Measurements from ENCODE around the gene RHBG.

The RHBG gene

DNA sequence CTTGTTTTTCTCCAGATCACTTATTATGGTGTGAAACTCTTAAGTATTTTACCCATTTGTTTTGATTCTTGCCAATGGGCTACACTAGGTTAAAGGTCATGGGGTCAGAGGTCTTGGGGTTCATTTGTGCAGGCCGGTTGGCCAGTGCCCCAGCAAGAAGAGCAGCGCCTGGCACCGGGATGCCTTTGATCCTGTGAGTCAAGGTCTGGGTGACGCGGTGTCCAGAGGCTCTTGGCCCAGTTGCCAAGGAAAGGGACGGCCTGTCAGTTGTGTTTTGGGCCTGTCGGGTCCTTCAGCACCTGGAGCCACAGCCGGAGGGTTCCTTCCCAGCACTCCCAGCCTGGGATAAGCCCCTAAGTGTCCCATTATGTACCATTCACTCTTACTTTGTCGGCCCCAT lies 25.1 kb downstream of the RHBG start:
- no peak for DNase-seq (ENCODE audit: low spot score)
- TF ChIP-seq, protein P1, sequence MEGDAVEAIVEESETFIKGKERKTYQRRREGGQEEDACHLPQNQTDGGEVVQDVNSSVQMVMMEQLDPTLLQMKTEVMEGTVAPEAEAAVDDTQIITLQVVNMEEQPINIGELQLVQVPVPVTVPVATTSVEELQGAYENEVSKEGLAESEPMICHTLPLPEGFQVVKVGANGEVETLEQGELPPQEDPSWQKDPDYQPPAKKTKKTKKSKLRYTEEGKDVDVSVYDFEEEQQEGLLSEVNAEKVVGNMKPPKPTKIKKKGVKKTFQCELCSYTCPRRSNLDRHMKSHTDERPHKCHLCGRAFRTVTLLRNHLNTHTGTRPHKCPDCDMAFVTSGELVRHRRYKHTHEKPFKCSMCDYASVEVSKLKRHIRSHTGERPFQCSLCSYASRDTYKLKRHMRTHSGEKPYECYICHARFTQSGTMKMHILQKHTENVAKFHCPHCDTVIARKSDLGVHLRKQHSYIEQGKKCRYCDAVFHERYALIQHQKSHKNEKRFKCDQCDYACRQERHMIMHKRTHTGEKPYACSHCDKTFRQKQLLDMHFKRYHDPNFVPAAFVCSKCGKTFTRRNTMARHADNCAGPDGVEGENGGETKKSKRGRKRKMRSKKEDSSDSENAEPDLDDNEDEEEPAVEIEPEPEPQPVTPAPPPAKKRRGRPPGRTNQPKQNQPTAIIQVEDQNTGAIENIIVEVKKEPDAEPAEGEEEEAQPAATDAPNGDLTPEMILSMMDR (IDR thresholded peaks at IDR 0.05; ENCODE audit: borderline replicate concordance, control extremely low read depth, extremely low read depth, insufficient read depth, missing control alignments), result no peak
- in situ Hi-C loops (cut with MboI; ENCODE audit: low sequenced_read_pairs, unreplicated experiment), result no loop called here

DNA sequence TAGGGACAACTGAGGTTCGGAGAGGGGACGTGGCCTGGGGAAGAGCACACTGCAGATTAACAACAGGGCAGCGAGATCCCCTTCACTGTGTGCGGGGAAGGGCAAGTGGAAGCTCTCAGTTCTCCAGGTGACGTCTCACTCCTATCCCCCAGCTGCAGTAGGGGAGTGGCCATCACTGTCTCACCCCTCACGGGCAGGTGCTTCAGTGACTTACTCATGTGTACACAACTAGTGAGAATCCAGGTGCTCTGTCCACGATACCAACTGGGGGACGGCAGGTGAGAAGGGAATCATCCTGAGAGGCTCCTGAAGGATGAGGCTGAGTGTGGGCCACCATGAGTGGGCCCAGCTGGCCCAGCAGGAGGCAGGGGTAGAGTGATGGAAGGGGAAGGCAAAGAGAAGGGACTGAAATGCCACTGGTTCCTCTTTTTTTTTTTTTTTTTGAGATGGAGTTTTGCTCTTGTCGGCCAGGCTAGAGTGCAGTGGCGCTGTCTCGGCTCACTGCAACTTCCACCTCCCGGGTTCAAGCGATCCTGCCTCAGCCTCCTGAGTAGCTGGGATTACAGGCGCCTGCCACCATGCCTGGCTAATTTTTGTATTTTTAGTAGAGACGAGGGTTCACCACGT lies 25.9 kb downstream of the RHBG start:
- in situ Hi-C loops (cut with MboI; ENCODE audit: low sequenced_read_pairs, unreplicated experiment), result no loop called here
- TF ChIP-seq, protein P1 (IDR thresholded peaks at IDR 0.05; ENCODE audit: borderline replicate concordance, control extremely low read depth, extremely low read depth, insufficient read depth, missing control alignments), result no peak
- DNase-seq (ENCODE audit: low spot score), result no peak

DNA sequence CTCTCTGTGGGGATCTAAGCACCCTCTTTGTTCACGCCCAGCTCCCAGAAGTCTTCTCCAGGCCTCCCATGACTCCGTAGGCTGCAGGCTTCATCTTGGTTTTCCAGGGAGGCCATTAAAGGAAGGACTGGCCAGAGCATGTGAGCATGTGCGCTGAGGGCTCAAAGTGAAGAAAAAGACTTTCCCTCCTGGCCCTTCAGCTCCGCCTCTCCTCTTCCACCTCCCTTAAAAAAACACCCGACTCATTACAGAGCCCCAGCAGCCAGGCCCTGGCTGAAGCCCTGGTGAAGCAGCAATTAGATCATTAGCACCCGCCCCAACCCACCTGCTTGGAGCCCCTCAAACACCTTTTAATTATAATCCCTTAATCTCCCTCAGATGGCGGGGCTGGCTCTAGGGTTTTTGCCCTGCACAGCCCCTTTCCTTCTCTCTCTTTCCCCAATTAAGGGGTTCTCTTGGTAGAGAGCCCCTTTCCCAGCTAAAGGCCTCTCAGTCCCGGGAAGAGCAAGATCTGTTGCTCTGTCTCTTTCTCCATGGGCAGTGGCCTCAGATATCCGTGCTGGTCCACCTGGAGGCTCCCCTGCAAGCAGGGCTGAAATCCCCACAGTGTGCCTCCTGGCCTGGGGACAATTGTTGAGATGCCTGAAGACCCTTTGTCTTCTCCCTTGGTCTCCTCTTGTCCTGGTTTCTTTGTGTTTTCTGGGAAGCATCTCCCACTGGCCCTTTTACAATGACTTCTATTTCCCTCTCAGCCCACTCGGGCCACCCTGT lies 30.5 kb downstream of the RHBG start:
- DNase-seq (ENCODE audit: low spot score), result no peak
- in situ Hi-C loops (cut with MboI; ENCODE audit: low sequenced_read_pairs, unreplicated experiment), result no loop called here
- TF ChIP-seq, protein P1 (IDR thresholded peaks at IDR 0.05; ENCODE audit: borderline replicate concordance, control extremely low read depth, extremely low read depth, insufficient read depth, missing control alignments), result no peak

DNA sequence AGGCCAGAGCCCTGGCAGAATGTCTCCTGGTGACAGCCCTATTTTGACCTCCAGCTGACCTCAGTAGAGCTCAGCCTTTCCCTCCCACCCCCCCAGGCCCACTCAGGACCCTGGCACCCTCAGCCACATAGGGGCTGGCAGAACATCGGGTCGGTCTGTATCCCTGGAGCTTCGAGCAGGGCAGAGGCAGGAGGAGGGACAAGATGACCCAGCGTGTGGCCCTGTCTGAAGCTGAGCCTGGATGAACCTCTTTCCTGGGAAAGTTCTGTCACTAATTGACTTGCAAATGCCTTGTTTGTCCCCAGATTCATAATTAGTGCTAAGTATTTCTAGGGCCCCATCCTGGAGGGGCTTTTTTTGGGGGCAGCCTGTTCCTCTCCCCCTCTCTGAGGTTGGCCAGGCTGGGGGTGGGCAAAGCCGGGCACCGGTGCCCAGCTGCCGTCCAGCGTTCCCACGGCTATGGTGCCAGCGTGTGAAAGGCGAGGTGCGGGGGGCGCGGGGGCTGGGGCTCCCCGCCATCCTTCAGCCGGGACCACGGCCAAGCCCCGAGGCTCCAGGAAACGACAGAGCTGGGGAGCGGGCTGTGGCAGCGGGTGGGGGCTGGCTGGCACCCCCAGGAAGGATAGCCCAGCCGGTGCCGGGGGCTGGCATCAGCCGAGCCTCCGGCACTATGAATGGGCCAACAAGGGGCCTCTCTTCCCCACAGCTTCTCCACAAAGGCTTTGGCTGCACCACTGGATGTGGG lies 31.4 kb downstream of the RHBG start:
- no peak for DNase-seq (ENCODE audit: low spot score)
- TF ChIP-seq, protein P1 (IDR thresholded peaks at IDR 0.05; ENCODE audit: borderline replicate concordance, control extremely low read depth, extremely low read depth, insufficient read depth, missing control alignments), result no peak
- in situ Hi-C loops (cut with MboI; ENCODE audit: low sequenced_read_pairs, unreplicated experiment), result no loop called here

DNA sequence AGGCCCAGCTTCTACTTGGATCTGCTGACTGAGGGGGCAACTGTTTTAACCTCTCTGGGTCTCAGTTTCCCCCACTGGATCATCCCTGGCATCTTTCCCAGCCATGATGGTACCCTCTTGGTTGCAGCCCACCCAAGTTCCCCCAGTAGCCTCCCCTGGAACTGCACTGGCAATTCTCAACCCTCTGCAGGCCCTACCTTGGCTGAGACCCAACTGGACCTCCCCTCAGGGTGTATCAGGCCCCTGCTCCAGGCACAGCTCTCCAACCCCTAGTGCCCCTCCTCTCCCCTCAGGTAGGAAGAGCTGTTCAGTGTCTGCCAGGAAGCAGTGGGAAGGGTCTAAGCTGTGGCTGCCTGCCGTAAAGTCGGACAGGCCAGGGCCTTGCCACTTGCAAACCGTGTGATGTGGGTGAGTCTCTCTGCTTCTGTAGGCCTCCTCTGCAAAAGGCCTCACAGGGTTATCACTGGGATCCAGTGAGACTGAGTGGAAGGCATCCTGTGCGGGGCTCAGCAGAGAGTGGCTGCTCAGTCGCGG lies 32.1 kb downstream of the RHBG start:
- TF ChIP-seq, protein P1 (IDR thresholded peaks at IDR 0.05; ENCODE audit: borderline replicate concordance, control extremely low read depth, extremely low read depth, insufficient read depth, missing control alignments), result no peak
- in situ Hi-C loops (cut with MboI; ENCODE audit: low sequenced_read_pairs, unreplicated experiment), result no loop called here
- DNase-seq (ENCODE audit: low spot score), result no peak

DNA sequence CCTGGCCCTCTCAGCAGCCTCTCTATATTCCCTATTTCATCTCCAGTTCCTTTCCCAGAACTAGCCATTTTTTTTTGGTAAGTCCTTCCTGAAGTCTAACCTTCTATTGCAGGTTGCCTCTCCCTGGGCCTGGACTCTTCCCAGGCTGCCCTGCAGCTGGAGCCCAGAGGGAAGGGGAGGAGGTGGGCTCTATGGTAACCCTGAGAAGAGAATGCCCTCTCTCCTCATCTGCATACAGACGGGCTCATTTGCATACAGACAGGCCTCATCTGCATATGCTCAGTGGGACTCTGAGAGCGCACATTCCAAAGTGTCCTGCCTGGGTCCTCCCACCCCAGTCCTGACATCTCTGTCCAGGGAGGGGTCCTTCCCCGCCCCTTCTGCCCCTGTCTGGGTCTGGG lies 32.7 kb downstream of the RHBG start:
- in situ Hi-C loops (cut with MboI; ENCODE audit: low sequenced_read_pairs, unreplicated experiment), result no loop called here
- TF ChIP-seq, protein P1 (IDR thresholded peaks at IDR 0.05; ENCODE audit: borderline replicate concordance, control extremely low read depth, extremely low read depth, insufficient read depth, missing control alignments), result no peak
- no peak for DNase-seq (ENCODE audit: low spot score)

Measured in GM13976 (cell line).